Fibroblast of skin of right quadriceps (primary cell): ENCODE data around the gene CLTB.

ENCODE experiments used
- DNase-seq: peaks from one replicate; pipeline ENCODE4 v3.0.0-alpha.2; 2013

CLTB gene

DNA sequence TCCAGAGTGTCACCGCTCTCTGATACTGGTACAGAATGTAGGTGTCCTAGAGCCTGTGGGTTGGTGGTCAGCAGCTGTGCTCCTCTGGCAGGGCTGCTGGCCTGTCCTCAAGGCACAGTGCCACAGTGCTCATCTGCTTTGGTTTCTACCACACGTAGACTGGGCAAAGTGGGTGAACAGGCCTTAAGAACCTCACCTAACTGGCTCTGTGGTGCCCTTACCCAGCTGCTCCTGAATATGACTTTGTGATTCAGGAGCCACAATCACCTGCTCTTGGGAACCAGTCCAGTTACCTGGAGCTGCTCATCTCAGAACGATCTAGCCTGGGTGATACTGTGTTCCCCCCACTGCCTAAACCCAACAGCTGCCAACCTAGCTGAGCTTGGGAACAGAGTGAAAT is 34.4 kb downstream of the CLTB start:
- no peak for DNase-seq

DNA sequence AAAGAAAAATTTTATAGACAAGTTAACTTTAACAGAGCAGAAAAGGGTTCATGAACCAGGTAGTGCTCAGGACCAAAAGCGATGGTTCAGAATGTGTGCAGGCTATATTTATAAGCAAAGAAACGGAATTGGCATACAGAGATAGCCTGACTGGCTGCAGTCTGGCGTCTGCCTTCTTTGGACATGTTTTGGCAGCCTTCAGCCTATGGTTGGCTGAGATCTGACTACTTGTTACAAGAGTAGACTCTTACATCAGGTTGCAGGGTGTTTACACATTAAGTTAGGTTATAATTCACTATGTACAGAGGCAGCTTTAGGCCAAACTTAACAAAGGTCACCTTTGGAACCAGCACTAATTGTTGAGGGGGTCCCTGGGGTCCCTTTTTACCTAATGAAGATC is 34.9 kb downstream of the CLTB start:
- DNase-seq: no peak

DNA sequence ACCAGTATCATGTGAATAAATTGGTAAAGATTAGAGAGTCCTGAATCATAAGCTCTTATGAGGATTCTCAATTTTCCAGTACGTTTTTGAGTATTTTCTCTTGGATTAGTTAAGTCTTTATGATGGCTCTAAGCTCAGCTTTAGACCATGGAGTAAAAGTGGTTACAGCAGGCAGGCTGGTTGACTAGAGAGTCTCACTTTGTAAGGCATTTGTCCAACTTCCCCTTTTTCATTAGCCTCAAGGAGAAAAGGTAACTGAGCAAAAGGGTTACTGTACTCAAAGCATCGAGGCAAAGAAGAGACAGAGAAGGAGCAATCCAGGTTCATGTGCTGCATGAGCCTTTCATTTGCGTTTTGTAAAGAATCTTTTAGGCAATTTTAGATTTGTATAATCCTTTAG is 36.5 kb downstream of the CLTB start:
- no peak for DNase-seq

GRCh38 chr5:176373100-176373818 is 43.1 kb downstream of the CLTB start:
- DNase-seq: no peak

DNA sequence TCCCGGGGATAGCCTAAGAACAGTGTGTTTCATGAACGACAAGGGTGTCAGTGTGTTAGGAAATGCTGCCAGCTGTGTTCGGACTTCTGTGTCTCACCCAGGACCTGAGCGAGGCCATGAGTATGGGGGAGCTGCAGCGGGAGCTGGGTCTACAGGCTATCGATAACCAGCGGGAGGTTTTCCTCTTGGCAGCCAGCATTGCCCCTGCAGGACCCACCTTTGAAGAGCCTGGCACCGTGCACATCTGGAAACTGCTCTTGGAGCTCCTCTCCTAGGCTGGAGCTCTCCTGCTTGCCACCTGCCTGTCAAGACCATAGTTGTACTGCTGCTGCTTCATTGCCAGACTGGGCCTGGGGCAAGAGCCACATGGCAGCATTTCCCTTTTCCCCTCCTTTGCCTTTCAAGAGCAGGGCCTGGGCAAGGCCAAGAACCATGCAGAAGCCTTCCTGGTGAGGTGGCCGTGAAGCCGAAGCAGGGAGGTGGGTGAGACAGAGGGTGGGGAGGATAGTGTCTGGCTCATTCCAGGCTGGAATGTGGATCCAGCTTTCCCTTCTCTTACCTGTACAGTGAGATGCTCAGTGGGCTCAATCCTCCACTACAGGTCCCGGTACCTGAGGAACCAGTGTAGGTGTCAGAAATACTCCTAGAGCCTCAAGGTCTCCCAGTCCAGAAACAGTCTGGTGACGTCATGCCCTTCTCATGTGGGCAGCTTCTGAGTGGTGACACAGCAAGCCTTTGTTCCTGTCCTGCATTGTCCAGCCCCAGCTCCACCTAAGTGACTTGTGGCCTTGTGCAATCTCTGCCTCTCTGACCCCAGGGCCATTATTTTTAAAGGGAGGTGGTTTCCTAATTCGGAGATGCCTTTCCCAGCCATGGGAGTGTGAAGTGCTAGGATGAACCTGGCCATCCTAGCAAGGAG is 44.5 kb downstream of the CLTB start:
- DNase-seq: no peak

- DNase-seq: no peak
Measured at GRCh38 chr5:176369934-176370711, 46.2 kb downstream of the CLTB start.

- DNase-seq: no peak
Measured at GRCh38 chr5:176368726-176369125, 47.6 kb downstream of the CLTB start.

DNA sequence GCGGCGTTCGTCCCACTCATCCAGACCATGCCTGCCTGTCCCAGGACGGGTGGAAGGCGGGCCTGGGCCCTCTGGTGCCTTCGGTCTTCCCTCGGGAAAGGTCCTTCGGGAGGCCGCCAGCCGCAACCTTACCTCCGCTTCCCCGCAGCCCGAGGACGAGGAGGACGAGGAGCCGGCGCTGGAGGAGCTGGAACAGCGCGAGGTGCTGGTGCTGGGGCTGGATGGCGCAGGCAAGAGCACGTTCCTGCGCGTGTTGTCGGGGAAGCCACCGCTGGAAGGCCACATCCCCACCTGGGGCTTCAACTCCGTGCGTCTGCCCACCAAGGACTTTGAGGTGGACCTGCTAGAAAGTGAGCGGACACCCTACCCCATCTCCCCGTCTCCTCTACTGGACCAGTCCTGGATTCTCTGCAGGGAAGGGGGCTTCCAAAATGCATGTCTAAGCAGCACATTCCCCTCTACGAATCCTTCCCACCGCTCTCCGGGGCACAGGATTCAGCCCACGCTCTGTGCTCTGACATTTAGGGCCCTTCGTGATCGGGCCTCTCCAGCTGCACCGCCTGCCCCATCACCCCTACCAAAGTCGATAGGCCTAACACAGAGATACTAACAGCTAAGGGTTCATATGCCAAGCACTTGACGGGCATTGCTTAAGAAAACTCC is 50.0 kb downstream of the CLTB start:
- no peak for DNase-seq

DNA sequence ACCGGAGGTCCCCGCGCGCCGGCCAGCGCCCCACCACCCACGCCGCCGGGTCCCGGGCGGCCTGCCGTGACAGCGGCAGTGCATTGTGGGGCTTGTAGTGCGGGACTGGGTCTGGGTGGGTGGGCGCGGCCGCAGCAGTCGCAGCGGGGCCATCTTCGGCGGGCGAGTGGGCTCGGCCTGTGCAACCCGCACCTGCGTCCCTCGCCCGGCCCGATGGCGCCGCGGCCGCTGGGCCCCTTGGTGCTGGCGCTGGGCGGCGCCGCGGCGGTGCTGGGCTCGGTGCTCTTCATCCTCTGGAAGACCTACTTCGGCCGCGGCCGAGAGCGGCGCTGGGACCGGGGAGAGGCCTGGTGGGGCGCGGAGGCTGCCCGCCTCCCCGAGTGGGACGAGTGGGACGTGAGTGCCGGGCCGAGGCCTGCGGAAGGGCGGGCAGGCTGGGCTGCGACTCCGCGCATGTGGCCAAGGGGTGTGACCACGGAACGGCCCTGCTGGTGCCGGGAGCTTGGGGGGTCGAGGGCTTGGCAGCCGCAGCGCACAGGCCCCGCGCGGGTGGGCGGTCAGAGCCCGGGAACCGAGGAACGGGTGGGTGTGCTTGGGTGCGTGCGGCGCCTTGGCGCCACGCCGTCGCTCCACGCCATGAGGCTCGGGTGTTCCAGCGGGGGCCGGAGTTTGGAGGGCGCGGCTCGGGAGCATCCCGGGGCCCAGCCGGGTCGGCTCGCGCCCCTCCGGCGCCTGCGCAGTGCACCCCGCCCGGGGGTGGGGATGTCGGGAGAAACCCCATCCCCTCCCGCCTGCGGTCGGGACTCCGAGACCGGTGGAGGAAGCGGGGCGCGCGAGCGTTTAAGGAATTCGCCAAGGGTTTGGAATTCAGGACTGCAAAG is 50.7 kb downstream of the CLTB start, which contains the start of gene ARL10:
TSS of gene ARL10 (plus strand) at position 137 of the 881 bp plus-strand sequence. CDS start at position 214, 77 bp downstream.
- DNase-seq: peak; percentile 72

DNA sequence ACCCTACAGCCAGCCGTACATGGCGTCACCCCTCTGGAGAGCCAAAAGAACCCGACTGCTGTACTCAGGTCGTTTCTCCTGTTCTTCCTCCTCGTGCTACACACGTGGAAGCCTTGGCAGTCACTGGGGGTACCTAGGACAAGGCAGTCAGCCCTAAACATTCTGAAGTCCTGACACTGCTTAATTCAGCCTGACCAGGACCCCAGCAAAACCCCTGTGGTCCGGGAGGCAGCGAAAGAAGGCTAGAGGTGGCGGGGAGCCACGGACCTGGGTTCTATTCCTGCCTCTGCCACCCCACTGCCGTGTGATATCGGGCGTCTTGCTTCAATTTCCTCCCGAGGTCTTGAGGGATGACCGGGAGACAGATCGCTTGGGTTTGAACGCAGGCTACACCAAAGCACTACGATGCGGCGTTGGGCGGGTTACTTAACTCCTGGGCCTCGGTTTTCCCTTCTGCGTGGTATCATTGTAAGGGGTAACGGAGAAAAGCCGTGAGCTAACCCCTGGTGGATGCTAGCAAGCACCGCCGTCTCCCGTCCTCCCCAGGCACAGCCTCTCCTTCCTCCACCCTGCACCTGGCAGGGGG is 51.5 kb downstream of the CLTB start:
- DNase-seq: no peak

DNA sequence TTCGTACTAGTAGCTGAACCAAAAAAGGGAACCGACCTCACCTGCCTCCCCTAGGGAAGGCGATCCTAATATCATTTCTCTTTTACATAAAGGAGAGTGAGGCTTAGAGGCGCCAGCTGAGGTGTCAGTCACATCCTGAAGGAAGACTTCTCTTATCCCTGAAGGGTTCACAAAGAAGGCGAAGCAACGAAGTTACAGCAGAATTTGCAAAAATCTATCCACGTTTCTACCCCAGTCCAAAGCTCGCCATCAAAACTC is 54.2 kb downstream of the CLTB start:
- DNase-seq: no peak

DNA sequence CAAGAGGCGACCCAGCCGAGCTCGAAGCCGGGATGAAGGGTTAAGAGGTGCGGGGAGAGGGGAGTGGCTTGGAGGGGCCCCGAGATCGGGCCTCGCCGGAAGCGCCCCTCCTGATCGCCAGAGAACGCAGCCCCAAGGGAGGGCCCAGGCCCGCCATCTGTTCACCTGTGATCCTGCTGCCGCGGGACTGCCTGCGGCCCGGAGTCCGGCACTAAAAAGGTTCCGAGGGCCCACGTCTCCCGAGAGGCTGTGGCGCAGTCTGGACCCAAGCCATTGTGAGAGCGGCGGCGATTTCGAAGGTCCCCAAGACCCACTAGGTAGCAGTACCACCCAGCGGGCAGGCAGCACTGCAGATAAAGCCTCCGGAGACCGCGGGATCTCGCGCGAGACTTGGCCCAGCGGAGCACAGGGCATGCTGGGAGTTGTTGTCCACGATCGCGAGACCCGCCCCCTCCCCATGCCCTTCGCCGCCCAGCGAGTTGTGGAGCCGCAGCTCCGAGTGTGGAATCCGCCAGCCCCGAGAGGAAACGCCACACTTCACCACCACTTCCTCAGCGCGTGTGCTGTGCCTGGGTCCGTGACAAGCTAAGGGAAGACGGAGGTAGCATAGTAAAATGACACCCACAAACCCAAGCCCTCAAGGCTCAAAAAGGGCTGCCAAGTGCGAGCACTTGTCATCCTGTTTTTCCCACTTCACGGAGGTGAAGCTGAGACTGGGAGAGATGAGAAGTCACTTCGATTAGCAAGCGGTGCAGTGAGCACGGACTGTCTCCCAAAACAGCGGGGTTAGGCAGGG is 54.7 kb downstream of the CLTB start, which contains the start of gene KIAA1191:
TSS of gene KIAA1191 (minus strand) at position 328 of the 796 bp plus-strand sequence. CDS start 2,256 bp downstream, outside the sequence.
- DNase-seq: peak; percentile 84

DNA sequence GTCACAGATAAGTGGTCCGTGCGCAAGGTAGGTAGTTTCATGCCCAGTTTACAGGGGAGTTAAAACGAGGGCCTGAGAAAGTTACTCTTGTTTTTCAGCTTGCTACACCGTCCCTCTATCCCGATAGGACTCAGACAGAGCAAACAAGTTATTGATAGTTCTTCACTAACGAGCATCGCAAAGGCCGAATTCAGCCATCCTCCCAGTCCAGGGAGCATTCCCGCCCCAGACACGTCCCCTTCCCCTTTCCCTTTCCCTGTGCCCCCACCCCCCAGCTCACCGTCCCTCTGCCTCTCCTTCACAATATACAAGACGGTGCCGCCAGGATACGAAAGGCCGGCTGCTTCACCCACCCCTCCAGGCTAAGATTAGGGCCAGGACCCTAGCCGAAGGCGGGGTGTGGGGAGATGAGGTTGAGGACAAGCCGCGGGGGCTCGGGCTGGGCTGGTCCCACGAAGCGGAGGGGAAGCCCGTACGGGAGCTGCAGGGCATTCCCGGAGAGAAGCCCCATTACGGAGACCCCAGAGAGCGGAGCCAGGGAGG is 55.4 kb downstream of the CLTB start:
- DNase-seq: no peak

DNA sequence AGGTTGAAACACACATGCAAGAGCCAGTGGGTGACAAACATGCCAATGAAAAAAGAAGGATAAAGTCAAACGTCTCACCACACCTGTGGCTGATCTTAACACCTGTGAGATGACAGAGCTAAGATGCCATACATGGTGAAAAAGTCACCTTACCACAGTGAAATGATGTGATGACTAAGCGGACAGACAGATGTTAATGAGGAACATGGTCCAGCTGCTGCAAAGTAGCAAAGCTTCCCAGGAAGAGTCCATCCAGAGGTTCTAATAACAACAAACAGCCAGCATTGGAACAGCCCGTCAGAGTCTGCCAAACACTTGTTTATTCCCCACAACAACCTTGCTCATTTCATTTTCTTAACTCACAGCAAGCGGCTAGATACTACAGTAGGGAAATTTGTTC is 56.7 kb downstream of the CLTB start:
- no peak for DNase-seq

- no peak for DNase-seq
Measured at GRCh38 chr5:176356179-176356566, 60.2 kb downstream of the CLTB start.

- no peak for DNase-seq
Measured at GRCh38 chr5:176355400-176356178, 60.8 kb downstream of the CLTB start.

DNA sequence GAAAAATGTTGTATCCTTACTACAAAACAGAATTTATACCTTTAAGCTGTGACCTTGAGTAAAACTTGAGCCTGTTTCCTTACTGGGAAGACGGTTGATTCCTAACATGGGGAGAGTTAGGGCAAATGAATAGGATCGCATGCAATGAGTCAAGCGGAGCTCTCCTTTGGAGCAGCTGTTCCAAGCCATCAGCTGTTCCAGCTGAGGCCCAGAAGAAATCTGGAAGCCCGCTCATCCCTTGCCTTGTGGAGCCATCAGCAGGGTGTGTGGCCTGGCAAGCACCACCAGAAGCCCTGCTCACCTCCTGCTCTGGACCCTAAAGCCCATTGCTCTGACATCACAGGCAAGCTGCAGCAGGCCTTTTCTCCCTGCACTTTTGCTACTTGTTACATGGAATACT is 62.8 kb downstream of the CLTB start:
- no peak for DNase-seq

GRCh38 chr5:176352116-176352878 is 64.0 kb downstream of the CLTB start:
- no peak for DNase-seq

GRCh38 chr5:176350416-176350815 is 65.9 kb downstream of the CLTB start:
- no peak for DNase-seq
